K562 (cell line): ENCODE measurements around the gene PAIP1. TPM values are rescaled to one million over a fixed set of nuclear protein-coding genes. Genes with fewer than 3 reads are reported as not detected.

Source experiments
- ARNT ChIP-seq, 2 experiments: fragments of 450-650 bp; IDR thresholded peaks; 2 replicates each; pipeline ENCODE4 v1.6.1; 2016; ENCODE audit warnings: mild to moderate bottlenecking in 1 of 2
- ASH1L ChIP-seq: fragments of 450-650 bp; IDR thresholded peaks from 2 replicates; pipeline ENCODE4 v1.6.1; 2018; ENCODE audit warnings: borderline replicate concordance, mild to moderate bottlenecking, low read depth; ENCODE audit not compliant: partially characterized antibody
- ATF1 ChIP-seq, 2 experiments: fragments of 450-650 bp in 1 of 2; IDR thresholded peaks; 2 replicates each; pipeline ENCODE4 v1.6.1; 2016; ENCODE audit warnings: missing compliant biosample characterization in 1 of 2, missing genetic modification characterization in 1 of 2
- ELF4 ChIP-seq: fragments of 450-650 bp; formaldehyde crosslinking; IDR thresholded peaks from 2 replicates; pipeline ENCODE4 v1.4.0; 2022; ENCODE audit warnings: missing genetic modification characterization
- ILK ChIP-seq: fragments of 450-650 bp; IDR thresholded peaks from 2 replicates; pipeline ENCODE4 v1.6.1; 2016; ENCODE audit warnings: missing genetic modification characterization, low read depth, mild to moderate bottlenecking, missing compliant biosample characterization, moderate library complexity, borderline replicate concordance
- KDM2B ChIP-seq: fragments of 250-450 bp; sonication (Bioruptor Pico); IDR thresholded peaks from 2 replicates; pipeline ENCODE4 v1.8.0; 2021; ENCODE audit warnings: mild to moderate bottlenecking, moderate library complexity
- MYC ChIP-seq, 2 experiments: fragments of 250-450 bp in 1 of 2; sonication (Bioruptor Pico) in 1 of 2; IDR thresholded peaks; 2 replicates each; pipeline versions ENCODE4 v1.5.1 to v1.6.1; 2012 to 2021; ENCODE audit warnings: low read depth in 2 of 2, borderline replicate concordance in 1 of 2, improper control_type of control experiment in 1 of 2, low read length in 1 of 2, mild to moderate bottlenecking in 1 of 2, moderate library complexity in 1 of 2
- NCOR1 ChIP-seq: fragments of 450-650 bp; IDR thresholded peaks from 2 replicates; pipeline ENCODE4 v1.6.1; 2016; ENCODE audit warnings: mild to moderate bottlenecking, moderate library complexity
- NFYB ChIP-seq: IDR thresholded peaks from 2 replicates; pipeline ENCODE4 v1.6.1; 2011; ENCODE audit warnings: mild to moderate bottlenecking, moderate library complexity; ENCODE audit not compliant: insufficient read length; ENCODE audit errors: extremely low read depth
- POLR3G ChIP-seq: IDR thresholded peaks from 2 replicates; pipeline ENCODE4 v1.6.1; 2011; ENCODE audit not compliant: insufficient read length, insufficient replicate concordance; ENCODE audit errors: extremely low read depth
- RCOR1 ChIP-seq, 2 experiments: IDR thresholded peaks; 2 replicates each; pipeline ENCODE4 v1.6.1; 2012; ENCODE audit warnings: low read depth in 2 of 2, low read length in 2 of 2, borderline replicate concordance in 1 of 2, improper control_type of control experiment in 1 of 2
- REST ChIP-seq, 2 experiments: fragments of 450-650 bp; formaldehyde crosslinking in 1 of 2; IDR thresholded peaks; 2 replicates each; pipeline versions ENCODE4 v1.4.0 to v1.6.1; 2014 to 2020; ENCODE audit warnings: mild to moderate bottlenecking in 2 of 2, borderline replicate concordance in 1 of 2, low read depth in 1 of 2
- STAT5A ChIP-seq: IDR thresholded peaks from 2 replicates; pipeline ENCODE4 v1.6.1; 2012; ENCODE audit warnings: low read length, inconsistent platforms, borderline replicate concordance
- ZHX1 ChIP-seq: fragments of 150-350 bp; conservative IDR thresholded peaks from 2 replicates; pipeline ENCODE4 v1.6.1; 2014; ENCODE audit warnings: low read length
- ZNF324 ChIP-seq: fragments of 250-450 bp; sonication (Bioruptor Pico); IDR thresholded peaks from 2 replicates; pipeline ENCODE4 v1.4.0; 2020; ENCODE audit warnings: mild to moderate bottlenecking
- polyA plus RNA-seq, 8 experiments: library from polyadenylated mRNA; depleted of rRNA in 4 of 8; stranded (reverse) in 5 of 8; unstranded in 3 of 8; fragments of >200 nt; fragmentation: Nextera tagmentation in 2 of 8; fragmentation: Illumina TruSeq in 1 of 8; extraction: Ambion mirVana in 2 of 8; extraction: Trizol in 1 of 8; gene quantifications; 2 replicates each; pipeline versions ENCODE4 v1.2.1 to v1.2.3, GENCODE V29; 2011 to 2014; ENCODE audit warnings: inconsistent platforms in 1 of 8, missing spikeins in 1 of 8
- total RNA-seq, 7 experiments: library from RNA; depleted of rRNA in 6 of 7; stranded (reverse); fragments of >200 nt in 6 of 7; fragmentation: Illumina TruSeq in 2 of 7; extraction: Trizol in 2 of 7; gene quantifications; 2 replicates each; pipeline versions ENCODE4 v1.2.1 to v1.2.3, GENCODE V29; 2011 to 2021; ENCODE audit warnings: low replicate concordance in 1 of 7

PAIP1 gene
- total and polyA plus RNA-seq, 9 of the 15 experiments (the other 6 are each of a cell fraction or from before 2014, with no cell fraction given), result 51.7 to 181 (median 102) TPM

GRCh38 chr5:43514816-43515677 lies 41.8 kb downstream of the PAIP1 start, which contains the start of gene C5orf34 (continued):
- TF ChIP-seq REST (IDR thresholded peaks at IDR 0.05; ENCODE audit: borderline replicate concordance) (peak; percentile 99), REST (CRISPR knock-in tag; IDR thresholded peaks at IDR 0.05; ENCODE audit: low read depth) (no peak), MYC (IDR thresholded peaks at IDR 0.05; ENCODE audit: low read depth, low read length) (peak; percentile 77), MYC (CRISPR knock-in tag; IDR thresholded peaks at IDR 0.05; ENCODE audit: borderline replicate concordance, low read depth) (no peak), ATF1 (CRISPR knock-in tag; IDR thresholded peaks at IDR 0.05) (no peak), ATF1 (tag; IDR thresholded peaks at IDR 0.05) (peak; percentile 69), ELF4 (CRISPR knock-in tag) (0 out of 2 replicates have a peak, but pooled peaks have one; percentile 59), RCOR1 (IDR thresholded peaks at IDR 0.05; ENCODE audit: borderline replicate concordance in 1 of 2, low read depth in 2 of 2, low read length in 2 of 2) (peak; percentile 74 to 91; a peak in 3 of 4 replicates), ZNF324 (CRISPR knock-in tag) (no peak), ASH1L (no peak), POLR3G (no peak), ARNT (IDR thresholded peaks at IDR 0.05) (peak in 1 of 2 experiments; percentile 28; a peak in 2 of 4 replicates), NCOR1 (no peak; the same call in 1 of the 2 replicates), NFYB (peak; percentile 14), ILK (tag) (no peak), ZHX1 (no peak), KDM2B (CRISPR knock-in tag) (no peak), STAT5A (no peak)
